Uterus (tissue), 4 donors: ENCODE results near the gene RRP1B. TPM values are rescaled to one million over a fixed set of nuclear protein-coding genes. Genes with fewer than 3 reads are reported as not detected.
"Not testable (repeated sequence)": the region's sequence is repeated elsewhere in the genome, so short reads cannot be mapped to it uniquely, and the experiment has no call there.

ENCODE experiments used
- DNase-seq, 2 donors: peaks; one replicate each; pipeline ENCODE4 v3.0.0-alpha.2; 2019 to 2020
- H3K27ac ChIP-seq, 2 donors: fragments of 200-600 bp; sonication (generic); 1 replicate in 1 of 2; 2 replicates in 1 of 2; pipeline ENCODE4 v1.5.1; 2016 to 2018
- H3K27me3 ChIP-seq, 2 donors: fragments of 200-600 bp; sonication (generic); one replicate each; pipeline ENCODE4 v1.5.1; 2018 to 2019; ENCODE audit warnings: control low read depth in 1 of 2
- H3K36me3 ChIP-seq, 2 donors: fragments of 200-600 bp; sonication (generic); one replicate each; pipeline ENCODE4 v1.5.1; 2019; ENCODE audit warnings: control low read depth in 1 of 2
- H3K4me1 ChIP-seq, 2 donors: fragments of 200-600 bp; sonication (generic); one replicate each; pipeline ENCODE4 v1.5.1; 2018 to 2019; ENCODE audit warnings: control low read depth in 1 of 2
- H3K4me3 ChIP-seq, 2 donors: fragments of 200-600 bp; sonication (generic); 1 replicate in 1 of 2; 2 replicates in 1 of 2; pipeline ENCODE4 v1.5.1; 2018 to 2019; ENCODE audit warnings: mild to moderate bottlenecking in 1 of 2
- H3K9me3 ChIP-seq, 2 donors: fragments of 200-600 bp; sonication (generic); one replicate each; pipeline ENCODE4 v1.5.1; 2019; ENCODE audit warnings: control low read depth in 1 of 2
- POLR2A ChIP-seq, 2 donors: fragments of 450-650 bp; IDR thresholded peaks; one replicate each; pipeline ENCODE4 v1.6.1; 2016; ENCODE audit warnings: antibody characterized with exemption in 2 of 2, mild to moderate bottlenecking in 1 of 2, moderate library complexity in 1 of 2
- intact Hi-C: fragments of 100-400 bp; cut with DNase I; formaldehyde crosslinking; loops from one replicate; pipeline ENCODE4 v1.15.1; 2023; ENCODE audit warnings: low total_unique reads
- total RNA-seq, 4 donors: library from RNA; depleted of rRNA in 3 of 4; stranded (reverse); fragments of >200 nt in 3 of 4; gene quantifications; one replicate each; pipeline versions ENCODE4 v1.1.0 to v1.2.4, GENCODE V29; 2014 to 2023
- TF ChIP-seq, protein P1 (sequence below), 4 experiments: fragments of 200-600 bp in 2 of 4; fragments of 450-650 bp in 2 of 4; sonication (generic) in 2 of 4; IDR thresholded peaks; one replicate each; pipeline ENCODE4 v1.5.1; 2016 to 2019; ENCODE audit warnings: antibody characterized with exemption in 4 of 4, mild to moderate bottlenecking in 2 of 4, moderate library complexity in 1 of 4
- donor health status: DM: yes; HTN: yes; CAD: no.

The RRP1B gene
- total RNA-seq, 4 donors from 2014 or later = 9.7 to 28.1 (median 19.3) TPM

DNA sequence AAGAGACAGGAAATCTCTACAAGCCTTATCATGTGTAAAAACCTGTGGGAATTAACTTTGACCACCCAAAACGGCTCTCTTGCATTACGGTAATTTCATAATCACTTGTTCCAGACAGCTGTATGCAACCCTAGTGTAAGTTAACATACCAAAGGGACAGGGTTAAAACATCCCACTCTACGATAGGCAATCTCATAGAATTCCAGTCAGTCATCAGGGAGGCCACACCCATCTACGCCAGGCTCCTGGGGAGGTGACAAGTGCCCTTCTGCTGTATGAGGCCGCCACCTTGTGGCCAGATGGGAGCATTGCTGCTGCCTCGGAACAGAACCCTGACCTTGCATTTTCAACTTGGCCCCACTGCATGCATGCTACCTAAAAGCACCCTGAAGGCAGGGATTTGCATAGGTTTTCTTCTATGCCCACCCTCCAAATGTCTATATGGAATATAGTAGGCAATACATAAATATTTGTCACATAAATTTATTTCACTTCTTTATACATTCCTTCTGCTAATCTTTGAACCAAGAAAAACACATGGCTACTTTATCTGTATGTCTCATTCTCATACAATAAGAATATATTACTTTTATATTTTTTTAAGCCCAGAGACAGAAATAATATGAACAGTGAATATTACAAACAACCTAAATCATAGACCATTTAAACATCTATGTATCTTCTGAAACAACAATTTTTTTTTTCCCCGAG, 12.7 kb upstream of the RRP1B start:
- TF ChIP-seq POLR2A (IDR thresholded peaks at IDR 0.05) = no peak
- TF ChIP-seq, protein P1, sequence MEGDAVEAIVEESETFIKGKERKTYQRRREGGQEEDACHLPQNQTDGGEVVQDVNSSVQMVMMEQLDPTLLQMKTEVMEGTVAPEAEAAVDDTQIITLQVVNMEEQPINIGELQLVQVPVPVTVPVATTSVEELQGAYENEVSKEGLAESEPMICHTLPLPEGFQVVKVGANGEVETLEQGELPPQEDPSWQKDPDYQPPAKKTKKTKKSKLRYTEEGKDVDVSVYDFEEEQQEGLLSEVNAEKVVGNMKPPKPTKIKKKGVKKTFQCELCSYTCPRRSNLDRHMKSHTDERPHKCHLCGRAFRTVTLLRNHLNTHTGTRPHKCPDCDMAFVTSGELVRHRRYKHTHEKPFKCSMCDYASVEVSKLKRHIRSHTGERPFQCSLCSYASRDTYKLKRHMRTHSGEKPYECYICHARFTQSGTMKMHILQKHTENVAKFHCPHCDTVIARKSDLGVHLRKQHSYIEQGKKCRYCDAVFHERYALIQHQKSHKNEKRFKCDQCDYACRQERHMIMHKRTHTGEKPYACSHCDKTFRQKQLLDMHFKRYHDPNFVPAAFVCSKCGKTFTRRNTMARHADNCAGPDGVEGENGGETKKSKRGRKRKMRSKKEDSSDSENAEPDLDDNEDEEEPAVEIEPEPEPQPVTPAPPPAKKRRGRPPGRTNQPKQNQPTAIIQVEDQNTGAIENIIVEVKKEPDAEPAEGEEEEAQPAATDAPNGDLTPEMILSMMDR (IDR thresholded peaks at IDR 0.05) = peak; percentile 99
- Histone ChIP-seq H3K27me3 (no peaks in the 10 kb centered on the region), H3K4me3 (no peak overlapping the region), H3K36me3 (no peaks in the 10 kb centered on the region), H3K4me1 (no peaks in the 10 kb centered on the region), H3K27ac (no peak overlapping the region), H3K9me3 (no peaks in the 10 kb centered on the region)
- peak; percentile 90 for DNase-seq
- intact Hi-C loops = no loop called here

DNA sequence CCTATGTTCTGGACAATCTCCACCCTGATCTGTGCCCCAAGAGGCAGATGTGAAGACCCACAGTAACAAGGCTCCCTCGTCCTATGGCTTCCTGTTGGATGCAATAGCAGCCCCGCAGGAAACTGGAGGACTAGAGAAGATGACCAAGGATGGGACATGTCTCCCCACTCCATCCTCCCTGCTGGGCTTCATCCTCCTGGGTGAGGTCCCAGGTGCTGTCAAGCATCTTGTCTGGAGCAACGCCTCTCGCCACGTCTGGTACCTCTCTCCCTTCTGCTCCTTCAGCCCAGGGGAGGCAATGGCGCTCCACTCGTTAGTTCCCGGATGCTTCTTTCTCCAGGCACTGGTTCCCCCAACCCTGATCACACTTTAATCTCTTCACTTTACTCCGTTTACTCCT, 11.2 kb upstream of the RRP1B start:
- Histone ChIP-seq H3K4me1 (no peaks in the 10 kb centered on the region), H3K27me3 (no peaks in the 10 kb centered on the region), H3K9me3 (no peaks in the 10 kb centered on the region), H3K27ac (no peak overlapping the region), H3K36me3 (no peaks in the 10 kb centered on the region), H3K4me3 (no peak overlapping the region)
- DNase-seq = no peak
- TF ChIP-seq, protein P1 (IDR thresholded peaks at IDR 0.05) = no peak
- TF ChIP-seq POLR2A (IDR thresholded peaks at IDR 0.05) = no peak
- intact Hi-C loops = no loop called here

DNA sequence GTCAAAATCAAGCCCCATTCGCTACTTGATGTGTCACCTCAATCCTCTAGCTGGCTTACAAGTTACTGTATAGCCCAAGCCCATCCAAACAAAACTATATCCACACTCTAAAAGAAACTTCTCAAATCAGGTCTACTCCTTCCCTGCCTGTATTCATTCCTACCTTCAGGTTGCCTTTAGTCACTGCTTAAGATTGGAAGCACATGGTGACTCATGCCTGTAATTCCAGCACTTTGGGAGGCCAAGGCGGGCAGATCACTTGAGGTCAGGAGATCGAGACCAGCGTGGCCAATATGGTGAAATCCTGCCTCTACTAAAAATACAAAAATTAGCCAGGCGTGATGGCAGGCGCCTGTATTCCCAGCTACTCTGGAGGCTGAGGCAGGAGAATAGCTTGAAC, 7.4 kb upstream of the RRP1B start:
- H3K4me3 ChIP-seq, H3K9me3 ChIP-seq, H3K27ac ChIP-seq, H3K27me3 ChIP-seq, H3K36me3 ChIP-seq, DNase-seq, H3K4me1 ChIP-seq, intact Hi-C loops: not testable (repeated sequence)

DNA sequence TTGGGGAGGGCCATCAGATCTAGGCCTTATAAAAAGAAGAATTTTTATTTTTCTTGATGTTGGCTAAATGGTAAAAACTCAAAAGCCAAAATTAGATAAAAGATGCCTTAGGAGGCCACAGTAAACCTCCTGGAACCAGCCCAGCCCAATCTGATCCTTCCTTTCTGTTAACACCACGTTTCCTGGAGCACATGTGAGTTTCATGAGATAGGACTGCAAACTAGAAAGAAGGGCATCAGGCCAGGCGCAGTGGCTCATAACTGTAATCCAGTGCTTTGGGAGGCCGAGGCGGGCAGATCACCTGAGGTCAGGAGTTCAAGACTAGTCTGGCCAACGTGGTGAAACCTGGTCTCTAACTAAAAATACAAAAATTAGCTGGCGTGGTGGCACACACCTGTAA, 6.7 kb upstream of the RRP1B start:
- no peaks in the 10 kb centered on the region for H3K4me1 ChIP-seq
- H3K4me3 ChIP-seq = no peak overlapping the region
- no peaks in the 10 kb centered on the region for H3K27me3 ChIP-seq
- no peak overlapping the region for H3K27ac ChIP-seq
- no peaks in the 10 kb centered on the region for H3K36me3 ChIP-seq
- no peak for DNase-seq
- no peak for TF ChIP-seq POLR2A (IDR thresholded peaks at IDR 0.05)
- TF ChIP-seq, protein P1 (IDR thresholded peaks at IDR 0.05) = no peak
- no peaks in the 10 kb centered on the region for H3K9me3 ChIP-seq
- intact Hi-C loops = no loop called here

DNA sequence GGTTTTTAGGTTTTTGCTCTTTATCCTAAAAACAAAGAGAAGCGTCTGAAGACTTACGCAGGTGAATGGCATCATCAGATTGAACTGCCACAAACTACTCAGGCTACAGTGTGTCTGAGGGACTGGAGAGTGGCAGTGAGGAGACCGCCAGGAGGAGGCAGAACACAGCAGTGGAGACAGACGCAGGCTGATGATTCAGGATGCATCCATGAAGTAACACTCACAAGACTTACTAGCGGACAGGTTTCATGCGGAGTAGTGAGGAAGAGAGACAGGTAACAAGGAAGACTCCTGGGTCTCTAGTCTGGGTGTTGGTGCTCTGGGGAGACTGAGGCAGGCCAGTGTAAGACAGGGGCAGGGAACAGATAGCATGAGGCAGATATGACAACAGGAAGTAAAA, 5.7 kb upstream of the RRP1B start:
- Histone ChIP-seq H3K9me3 (no peaks in the 10 kb centered on the region), H3K4me1 (no peaks in the 10 kb centered on the region), H3K4me3 (no peak overlapping the region), H3K27me3 (no peaks in the 10 kb centered on the region), H3K36me3 (no peaks in the 10 kb centered on the region), H3K27ac (no peak overlapping the region)
- TF ChIP-seq, protein P1 (IDR thresholded peaks at IDR 0.05) = no peak
- TF ChIP-seq POLR2A (IDR thresholded peaks at IDR 0.05) = no peak
- DNase-seq = no peak
- intact Hi-C loops = no loop called here
